ENCODE data around the gene OR51D1.

Gene OR51D1

DNA sequence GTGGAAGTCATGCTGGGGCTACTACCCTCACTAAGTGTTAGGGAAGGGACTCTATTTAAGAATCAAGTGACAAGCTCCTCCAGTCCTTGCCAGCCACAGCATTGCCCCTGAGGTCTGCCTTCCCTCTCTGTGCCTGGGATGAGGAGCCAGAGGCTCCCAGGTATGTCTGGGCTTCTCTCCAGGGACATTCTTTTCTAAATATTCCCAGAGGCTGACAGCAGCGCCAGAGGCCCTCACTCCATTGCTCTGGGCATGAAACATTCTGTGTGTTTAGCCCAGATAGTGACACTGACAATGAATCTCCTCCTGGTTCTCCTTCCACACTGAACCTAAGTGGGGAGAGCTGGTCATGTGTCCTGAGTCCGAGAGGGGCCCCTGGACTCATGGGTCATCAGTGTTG, 8.7 kb downstream of the OR51D1 start:
- DNase-seq (ENCODE audit: low read depth): no peak

DNA sequence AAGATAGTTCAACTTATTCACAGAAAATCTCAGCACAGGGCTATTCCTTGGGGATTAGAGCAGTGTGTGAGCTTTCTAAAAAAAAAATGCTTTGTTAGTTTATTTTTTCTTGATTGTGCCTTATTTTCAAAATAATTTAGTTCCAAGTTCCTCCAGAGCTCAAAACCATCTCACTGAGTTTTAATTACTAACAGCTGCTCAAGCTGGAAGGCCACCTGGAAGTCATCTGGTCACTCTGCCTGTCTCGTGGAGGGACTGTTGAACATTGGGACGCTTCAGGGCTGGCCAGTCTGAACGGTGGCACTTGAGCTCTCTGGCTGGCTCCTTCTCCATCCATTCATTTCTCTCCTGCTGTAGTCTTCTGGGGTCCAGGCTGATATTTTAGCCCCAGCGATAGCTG, 10.5 kb downstream of the OR51D1 start:
- no peak for DNase-seq (ENCODE audit: low read depth)

DNA sequence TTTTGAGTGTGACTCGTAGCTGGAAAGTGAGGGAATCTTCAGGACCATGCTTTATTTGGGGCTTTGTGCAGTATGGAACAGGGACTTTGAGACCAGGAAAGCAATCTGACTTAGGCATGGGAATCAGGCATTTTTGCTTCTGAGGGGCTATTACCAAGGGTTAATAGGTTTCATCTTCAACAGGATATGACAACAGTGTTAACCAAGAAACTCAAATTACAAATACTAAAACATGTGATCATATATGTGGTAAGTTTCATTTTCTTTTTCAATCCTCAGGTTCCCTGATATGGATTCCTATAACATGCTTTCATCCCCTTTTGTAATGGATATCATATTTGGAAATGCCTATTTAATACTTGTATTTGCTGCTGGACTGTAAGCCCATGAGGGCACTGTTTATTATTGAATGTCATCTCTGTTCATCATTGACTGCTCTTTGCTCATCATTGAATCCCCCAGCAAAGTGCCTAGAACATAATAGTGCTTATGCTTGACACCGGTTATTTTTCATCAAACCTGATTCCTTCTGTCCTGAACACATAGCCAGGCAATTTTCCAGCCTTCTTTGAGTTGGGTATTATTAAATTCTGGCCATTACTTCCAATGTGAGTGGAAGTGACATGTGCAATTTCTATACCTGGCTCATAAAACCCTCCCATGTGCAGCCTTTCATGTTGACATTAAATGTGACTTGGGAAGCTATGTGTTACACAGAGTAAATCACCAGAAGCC, 17.5 kb downstream of the OR51D1 start:
- DNase-seq (ENCODE audit: low read depth): no peak

DNA sequence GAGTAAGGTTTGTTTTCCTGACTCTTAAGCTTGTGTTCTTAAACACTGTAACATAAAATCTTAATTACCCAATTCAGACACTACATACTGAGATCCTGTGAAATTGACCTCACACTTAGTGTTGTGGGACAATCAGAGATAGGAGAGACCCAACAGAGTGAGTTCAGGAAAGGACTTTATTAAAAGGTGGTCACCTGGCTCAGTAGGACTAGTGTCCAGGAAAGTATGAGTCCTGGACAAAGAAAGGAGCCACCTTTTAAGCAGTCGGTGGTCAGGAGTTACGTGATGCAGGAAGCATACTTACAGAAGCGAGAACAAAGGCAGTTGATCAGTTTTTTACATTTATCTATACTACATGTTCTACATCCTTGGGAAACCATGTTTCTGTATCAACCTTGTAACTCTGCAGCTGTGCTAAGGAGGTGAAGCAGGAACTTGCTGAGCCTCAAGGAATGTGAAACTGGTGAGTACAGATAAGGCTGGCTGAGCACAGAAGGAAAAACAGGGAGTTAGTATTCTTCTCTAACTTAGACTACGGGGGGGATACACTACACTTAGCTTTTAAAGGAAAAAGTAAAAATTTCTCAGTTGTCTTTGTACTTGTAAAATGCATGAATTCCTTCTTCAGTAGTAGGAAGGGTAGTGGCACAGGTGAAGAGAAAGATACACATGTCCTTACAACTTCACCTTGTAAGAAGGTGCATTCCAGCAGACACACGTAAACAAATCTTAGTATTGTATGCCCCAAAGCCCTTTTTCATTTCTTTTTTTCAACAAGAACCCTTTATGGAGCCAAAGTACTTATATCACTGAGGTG, 21.6 kb downstream of the OR51D1 start:
- no peak for DNase-seq (ENCODE audit: low read depth)

DNA sequence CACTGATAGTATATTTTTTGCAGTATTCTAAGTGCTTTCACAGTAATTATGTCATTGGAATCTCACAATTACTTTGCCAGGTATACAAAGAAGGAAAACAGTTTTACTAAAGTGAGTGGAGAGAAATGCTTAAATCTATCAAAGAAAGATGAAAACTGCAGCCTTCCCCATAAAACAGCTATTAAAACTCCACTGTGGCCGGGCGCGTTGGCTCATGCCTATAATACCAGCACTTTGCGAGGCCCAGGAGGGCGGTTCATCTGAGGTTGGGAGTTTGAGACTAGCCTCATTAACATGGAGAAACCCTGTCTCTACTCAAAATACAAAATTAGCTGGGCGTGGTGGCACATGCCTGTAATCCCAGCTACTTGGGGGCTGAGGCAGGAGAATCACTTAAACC, 25.6 kb downstream of the OR51D1 start:
- DNase-seq (ENCODE audit: low read depth): no peak

DNA sequence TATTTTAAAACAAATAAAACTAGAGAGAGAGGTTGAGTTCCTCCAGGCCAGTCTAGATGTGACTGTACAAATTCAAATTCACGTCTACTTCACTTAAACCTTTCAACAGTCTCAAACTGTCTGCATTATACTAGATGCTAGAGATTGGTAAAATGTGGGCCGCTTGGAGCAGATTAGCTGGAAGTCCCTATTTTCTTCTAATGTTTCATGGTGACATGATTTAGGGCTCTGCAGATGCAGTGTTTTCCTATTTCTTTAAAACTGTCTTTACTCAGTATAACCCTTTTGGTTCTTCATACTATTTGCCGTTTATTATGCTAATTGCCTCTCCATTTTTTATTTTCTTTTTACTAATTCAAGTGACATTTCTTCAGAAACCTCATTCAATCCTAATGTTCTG, 26.9 kb downstream of the OR51D1 start:
- DNase-seq (ENCODE audit: low read depth): no peak

DNA sequence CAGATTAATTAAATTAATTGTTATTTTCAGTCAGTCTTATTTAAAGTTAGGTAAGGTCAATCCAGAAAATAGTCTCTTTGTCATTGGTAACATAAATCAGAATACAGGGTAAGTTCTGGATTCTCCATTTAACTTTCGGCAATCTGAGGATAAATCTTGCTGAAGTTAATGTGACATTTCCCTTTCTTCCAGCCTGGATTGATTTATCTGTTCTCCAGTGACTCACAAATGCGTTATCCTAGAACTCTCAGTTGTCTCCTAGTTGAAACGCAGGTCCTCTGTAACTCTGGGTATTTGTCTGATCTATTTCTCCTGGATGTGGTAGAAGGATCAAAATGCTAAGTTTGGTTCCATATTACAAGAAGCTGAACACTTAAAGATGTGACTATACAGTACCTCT, 27.5 kb downstream of the OR51D1 start:
- DNase-seq (ENCODE audit: low read depth): no peak

DNA sequence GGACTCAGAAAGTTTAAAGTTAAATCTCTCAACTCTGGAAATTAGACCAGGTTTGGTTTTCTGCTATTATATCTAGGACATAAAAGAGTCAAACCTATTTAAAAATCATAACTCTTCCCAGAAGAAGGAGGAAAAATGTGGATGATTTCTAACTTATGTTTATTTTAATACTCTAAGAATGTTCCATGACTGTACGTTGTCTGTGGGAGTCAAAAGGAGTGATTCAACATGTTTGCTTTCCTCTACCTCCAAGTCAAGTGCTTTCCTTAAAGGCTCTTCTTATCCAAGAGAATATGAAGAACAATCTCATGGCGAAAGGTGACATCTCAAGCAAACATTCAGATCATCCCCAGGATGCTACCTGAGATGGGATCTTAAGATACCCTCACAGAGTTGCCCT, 28.1 kb downstream of the OR51D1 start:
- no peak for DNase-seq (ENCODE audit: low read depth)

DNA sequence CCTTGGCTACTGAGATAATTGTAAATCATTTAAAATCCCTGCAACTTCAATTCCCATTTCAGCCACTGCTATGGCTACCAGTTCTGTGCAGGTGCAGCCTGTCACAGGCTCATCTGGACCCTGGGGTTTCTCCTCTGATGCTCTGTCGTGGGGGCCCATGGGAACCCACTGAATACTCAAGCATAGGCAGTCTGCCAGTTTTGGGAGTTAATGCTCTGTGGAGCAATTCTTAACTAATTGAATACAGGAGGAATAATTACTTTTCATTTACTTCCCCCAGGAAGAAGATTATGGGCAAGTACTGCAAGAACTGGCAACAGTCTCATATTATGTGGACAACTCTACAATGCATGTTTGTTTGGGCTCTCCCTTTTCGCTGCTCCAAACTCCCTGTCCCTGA, 34.5 kb downstream of the OR51D1 start:
- DNase-seq (ENCODE audit: low read depth): no peak

DNA sequence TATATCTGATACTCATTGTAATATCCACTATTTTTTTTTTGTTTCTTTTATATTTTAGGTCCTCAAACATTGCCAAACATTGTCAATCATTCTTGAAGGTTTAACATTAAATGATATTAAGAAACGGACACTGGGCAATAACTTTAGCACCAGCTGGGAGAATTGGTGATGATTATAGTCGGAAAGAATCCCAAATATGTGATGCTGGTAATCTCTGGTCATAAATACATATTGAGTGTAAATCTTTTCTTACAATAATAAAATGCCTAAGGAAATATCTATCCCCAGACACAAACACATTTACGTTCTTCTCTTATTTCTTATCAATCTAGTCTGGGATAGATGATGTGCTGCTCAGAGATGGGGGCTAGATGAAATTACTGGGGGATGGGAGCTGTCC, 35.2 kb downstream of the OR51D1 start:
- DNase-seq (ENCODE audit: low read depth): no peak

DNA sequence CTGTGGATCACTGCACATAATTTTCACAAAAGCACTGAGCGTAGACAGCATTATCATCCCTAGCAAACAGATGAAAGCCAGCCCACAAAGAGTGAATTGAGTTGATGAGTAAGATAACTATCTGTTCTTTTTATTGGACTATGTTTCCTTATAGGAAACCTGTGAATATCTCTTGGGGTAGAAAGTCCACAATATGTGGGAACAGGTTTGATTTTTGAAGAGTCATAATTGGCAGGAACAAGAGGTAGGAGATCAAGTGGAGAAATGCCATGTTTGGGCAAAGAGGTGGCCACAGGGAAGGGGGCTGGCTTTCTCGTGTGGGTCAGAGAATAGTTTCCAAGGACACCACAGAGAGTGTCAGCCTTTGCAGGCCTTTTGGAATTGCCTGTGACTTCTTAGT, 36.5 kb downstream of the OR51D1 start:
- no peak for DNase-seq (ENCODE audit: low read depth)

DNA sequence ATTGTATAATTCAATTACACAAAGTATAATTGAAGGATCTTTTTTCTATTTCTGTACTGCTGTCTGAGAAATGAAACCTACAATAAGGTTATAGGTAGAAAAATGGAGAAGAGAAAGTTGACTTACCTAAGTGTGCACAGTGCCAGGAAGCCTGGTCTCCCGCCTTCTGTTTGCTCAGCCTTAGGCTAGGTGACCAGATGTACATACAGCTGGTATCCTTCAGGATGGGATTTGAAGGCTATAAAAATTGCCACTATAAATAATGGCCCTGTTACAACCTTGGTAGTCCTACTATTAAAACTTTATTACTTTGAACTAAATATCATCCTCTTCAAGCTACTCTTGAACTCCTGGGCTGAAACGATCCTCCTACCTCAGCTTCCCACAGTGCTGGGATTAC, 40.7 kb downstream of the OR51D1 start:
- no peak for DNase-seq (ENCODE audit: low read depth)

DNA sequence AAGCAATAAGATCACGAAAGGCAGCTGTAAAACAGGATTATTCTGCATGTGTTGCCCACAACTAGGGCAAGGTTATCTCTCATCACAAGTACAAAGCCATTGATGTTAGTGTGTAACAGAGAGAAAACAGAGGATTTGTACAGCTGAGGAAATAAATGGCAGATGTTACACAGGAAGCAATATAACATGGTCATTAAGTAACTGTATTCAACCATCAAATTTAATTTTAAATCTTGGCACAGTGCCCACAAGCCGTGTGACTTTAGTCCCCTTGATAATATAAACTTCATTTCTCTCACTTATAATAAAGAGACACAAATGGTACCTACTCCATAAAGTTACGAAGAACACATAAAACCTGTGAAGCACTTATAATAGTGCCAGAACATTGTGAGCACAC, 43.1 kb downstream of the OR51D1 start:
- no peak for DNase-seq (ENCODE audit: low read depth)

DNA sequence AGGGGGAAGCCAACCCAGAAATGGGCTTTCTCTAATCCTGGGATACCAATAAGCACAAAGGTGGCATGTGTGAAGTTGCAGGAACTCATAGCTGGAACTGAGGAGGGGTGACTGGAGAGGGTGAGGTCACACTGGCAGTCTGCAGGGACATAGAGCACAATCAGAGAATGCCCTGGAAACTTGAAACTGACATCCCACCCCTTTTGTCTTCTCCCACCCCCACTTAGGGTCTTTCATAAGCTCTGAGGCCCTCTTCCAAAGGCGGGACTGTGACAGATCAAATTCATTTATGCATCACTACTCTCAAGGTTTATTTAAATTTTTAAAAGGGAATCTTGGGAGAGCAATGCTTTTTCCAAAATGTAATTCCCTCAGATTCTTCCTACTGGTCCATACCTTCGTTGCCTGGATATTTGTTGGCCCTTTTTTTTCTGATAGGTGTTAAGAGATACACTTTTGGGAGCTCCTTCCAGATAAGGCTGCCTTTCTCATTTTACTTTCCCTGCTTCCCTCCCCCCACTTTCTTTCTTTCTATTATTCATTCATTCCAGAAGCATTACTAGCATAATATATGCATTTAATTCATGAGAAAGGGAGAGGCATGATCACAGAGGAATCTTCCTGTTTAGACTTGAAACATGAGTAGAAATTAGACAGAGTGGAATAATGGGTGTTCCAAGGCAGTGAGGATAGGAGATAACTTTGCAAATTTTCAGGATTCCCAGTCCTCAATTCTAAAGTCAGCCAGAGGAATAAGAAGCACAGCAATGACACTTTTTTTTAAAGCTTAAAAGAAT, 45.5 kb downstream of the OR51D1 start:
- DNase-seq (ENCODE audit: low read depth): no peak

DNA sequence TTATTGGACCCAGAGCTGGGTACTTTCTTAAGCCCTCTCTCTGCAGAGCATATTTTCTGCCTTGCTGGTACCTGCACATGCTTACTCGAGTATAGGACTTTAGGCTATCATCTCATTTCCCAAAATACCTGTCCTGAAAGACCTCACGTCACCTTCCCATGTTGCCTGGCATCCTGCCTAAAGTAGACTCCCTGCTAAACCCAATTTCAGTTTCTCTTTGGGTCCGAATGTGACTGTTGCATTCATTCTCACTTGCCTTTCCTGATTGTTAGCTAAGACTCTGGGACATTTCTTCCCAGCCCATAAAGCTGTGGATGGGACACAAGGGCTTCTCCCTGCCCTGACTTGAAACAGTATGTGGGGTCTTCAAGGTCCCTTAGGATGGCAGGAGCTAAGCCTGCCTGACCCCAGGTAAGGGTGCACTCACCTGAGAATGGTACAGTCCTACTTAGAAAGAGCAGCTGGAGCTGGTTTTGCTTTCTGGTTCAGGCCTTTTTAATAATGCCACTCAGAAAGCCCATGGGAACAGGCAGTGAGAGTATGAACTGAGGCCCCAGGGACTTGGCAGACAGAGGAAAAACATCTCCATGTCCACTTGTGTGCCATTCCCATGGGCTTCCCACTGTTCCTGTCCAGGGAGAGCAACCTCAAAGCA, 47.5 kb downstream of the OR51D1 start:
- no peak for DNase-seq (ENCODE audit: low read depth)

Data from activated gamma-delta T cell treated with anti-CD3 and anti-CD28 coated beads, Interleukin-2, amount 50 U/mL, for 16 hours (primary cell).